H1 (cell line): ENCODE results near the gene EN2. TPM values are rescaled to one million over a fixed set of nuclear protein-coding genes. Genes with fewer than 3 reads are reported as not detected.

Experiments used
- ATF2 ChIP-seq: IDR thresholded peaks from 2 replicates; pipeline ENCODE4 v1.6.1; 2012; ENCODE audit warnings: low read length, inconsistent platforms
- CHD7 ChIP-seq: fragments of 300-600 bp; sonication (generic); IDR thresholded peaks from 2 replicates; pipeline ENCODE4 v1.7.1; 2012; ENCODE audit warnings: low read length, moderate library complexity, mild to moderate bottlenecking, inconsistent platforms; ENCODE audit not compliant: insufficient replicate concordance
- EGR1 ChIP-seq: IDR thresholded peaks from 2 replicates; pipeline ENCODE4 v1.6.1; 2011; ENCODE audit warnings: low read depth, low read length, borderline replicate concordance
- FOSL1 ChIP-seq: IDR thresholded peaks from 2 replicates; pipeline ENCODE4 v1.6.1; 2011; ENCODE audit warnings: mild to moderate bottlenecking, low read depth, low read length, moderate library complexity; ENCODE audit not compliant: insufficient read depth
- RXRA ChIP-seq: IDR thresholded peaks from 2 replicates; pipeline ENCODE4 v1.6.1; 2011; ENCODE audit warnings: low read depth, mild to moderate bottlenecking, low read length, moderate library complexity; ENCODE audit not compliant: insufficient read depth
- polyA plus RNA-seq, 7 experiments: library from polyadenylated mRNA; depleted of rRNA in 3 of 7; stranded (reverse) in 5 of 7; unstranded in 2 of 7; fragments of >200 nt in 5 of 7; fragments of 200-250 nt in 2 of 7; gene quantifications; 1 replicate in 5 of 7; 2 replicates in 1 of 7; 4 replicates in 1 of 7; pipeline versions ENCODE4 v1.2.1 to v1.2.3, GENCODE V29; 2011 to 2013; ENCODE audit warnings: missing spikeins in 2 of 7, mixed read lengths in 2 of 7
- total RNA-seq: library from RNA; stranded (reverse); fragmentation: NEBNext Ultra II Directional; extraction: Animal tissue kit (Norgen Biotek cat#: 25700); gene quantifications from 2 replicates; pipeline ENCODE4 v1.2.1, GENCODE V29; 2021

EN2 gene
- total and polyA plus RNA-seq, 2 of the 8 experiments (the other 6 are each of a cell fraction or from before 2014, with no cell fraction given): not detected

GRCh38 chr7:155441856-155442255 is 16.1 kb upstream of the EN2 start (continued):
- no peak for TF ChIP-seq RXRA
- TF ChIP-seq ATF2: no peak
- no peak for TF ChIP-seq CHD7
- no peak for TF ChIP-seq EGR1
- TF ChIP-seq FOSL1: no peak
